Vagina (tissue), 2 donors: ENCODE results near the gene CBX8.

ENCODE experiments used
- POLR2A ChIP-seq, 2 donors: fragments of 450-650 bp; IDR thresholded peaks; one replicate each; pipeline ENCODE4 v1.6.1; 2017; ENCODE audit warnings: antibody characterized with exemption in 2 of 2, mild to moderate bottlenecking in 2 of 2, moderate library complexity in 2 of 2
- POLR2AphosphoS5 ChIP-seq, 2 donors: sonication (generic); formaldehyde crosslinking; IDR thresholded peaks; one replicate each; pipeline ENCODE4 v1.9.0; 2017; ENCODE audit warnings: antibody characterized with exemption in 2 of 2, mild to moderate bottlenecking in 2 of 2, low read depth in 1 of 2; ENCODE audit not compliant: insufficient read depth in 1 of 2
- TF ChIP-seq, protein P1 (sequence below), 3 experiments: fragments of 450-650 bp in 2 of 3; fragments of 200-600 bp in 1 of 3; sonication (generic) in 1 of 3; IDR thresholded peaks; one replicate each; pipeline ENCODE4 v1.5.1; 2017 to 2019; ENCODE audit warnings: antibody characterized with exemption in 3 of 3, mild to moderate bottlenecking in 2 of 3, moderate library complexity in 2 of 3

DNA sequence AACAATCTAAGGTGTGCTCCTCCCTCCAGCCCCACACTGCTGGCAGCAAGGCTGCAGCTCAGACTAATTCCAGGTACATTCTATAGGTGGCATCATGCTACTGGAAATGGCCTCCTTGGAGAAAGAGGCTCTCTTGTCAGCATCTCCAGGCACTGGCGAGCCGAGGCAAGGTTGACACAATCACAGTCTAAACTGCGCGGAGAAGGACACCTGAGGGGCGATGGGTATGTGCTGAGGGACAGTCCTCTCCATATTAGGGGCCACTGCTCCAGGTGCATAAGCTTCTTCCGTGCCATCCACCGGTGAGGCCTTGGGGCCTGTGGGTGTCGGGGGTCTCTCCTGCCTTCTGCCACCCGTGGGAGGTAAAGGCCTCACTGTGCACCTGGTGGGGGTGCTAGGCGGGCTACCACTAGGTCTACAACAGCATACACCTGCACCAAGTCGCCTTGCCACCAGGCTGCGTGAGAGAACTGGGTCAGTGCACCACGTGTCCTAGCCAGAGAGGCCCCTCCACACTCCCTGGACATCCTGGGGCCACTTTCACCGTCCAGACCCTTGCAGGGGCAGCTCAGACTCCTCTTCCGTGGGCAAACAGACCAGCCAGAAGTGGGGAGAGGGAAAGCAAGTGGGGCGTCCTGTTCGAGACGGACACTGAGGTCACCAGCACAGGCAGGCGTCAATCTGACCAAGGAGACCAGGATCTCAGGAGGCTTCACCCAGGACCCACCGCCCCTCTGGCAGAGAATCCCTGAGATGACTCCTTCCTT lies 12.1 kb upstream of the CBX8 start:
- TF ChIP-seq POLR2AphosphoS5 (IDR thresholded peaks at IDR 0.05; ENCODE audit: insufficient read depth in 1 of 2, low read depth in 1 of 2) (no peak), POLR2A (IDR thresholded peaks at IDR 0.05) (no peak)
- TF ChIP-seq, protein P1, sequence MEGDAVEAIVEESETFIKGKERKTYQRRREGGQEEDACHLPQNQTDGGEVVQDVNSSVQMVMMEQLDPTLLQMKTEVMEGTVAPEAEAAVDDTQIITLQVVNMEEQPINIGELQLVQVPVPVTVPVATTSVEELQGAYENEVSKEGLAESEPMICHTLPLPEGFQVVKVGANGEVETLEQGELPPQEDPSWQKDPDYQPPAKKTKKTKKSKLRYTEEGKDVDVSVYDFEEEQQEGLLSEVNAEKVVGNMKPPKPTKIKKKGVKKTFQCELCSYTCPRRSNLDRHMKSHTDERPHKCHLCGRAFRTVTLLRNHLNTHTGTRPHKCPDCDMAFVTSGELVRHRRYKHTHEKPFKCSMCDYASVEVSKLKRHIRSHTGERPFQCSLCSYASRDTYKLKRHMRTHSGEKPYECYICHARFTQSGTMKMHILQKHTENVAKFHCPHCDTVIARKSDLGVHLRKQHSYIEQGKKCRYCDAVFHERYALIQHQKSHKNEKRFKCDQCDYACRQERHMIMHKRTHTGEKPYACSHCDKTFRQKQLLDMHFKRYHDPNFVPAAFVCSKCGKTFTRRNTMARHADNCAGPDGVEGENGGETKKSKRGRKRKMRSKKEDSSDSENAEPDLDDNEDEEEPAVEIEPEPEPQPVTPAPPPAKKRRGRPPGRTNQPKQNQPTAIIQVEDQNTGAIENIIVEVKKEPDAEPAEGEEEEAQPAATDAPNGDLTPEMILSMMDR (IDR thresholded peaks at IDR 0.05), result no peak
